ENCODE measurements around the gene RAD51B.

The RAD51B gene

DNA sequence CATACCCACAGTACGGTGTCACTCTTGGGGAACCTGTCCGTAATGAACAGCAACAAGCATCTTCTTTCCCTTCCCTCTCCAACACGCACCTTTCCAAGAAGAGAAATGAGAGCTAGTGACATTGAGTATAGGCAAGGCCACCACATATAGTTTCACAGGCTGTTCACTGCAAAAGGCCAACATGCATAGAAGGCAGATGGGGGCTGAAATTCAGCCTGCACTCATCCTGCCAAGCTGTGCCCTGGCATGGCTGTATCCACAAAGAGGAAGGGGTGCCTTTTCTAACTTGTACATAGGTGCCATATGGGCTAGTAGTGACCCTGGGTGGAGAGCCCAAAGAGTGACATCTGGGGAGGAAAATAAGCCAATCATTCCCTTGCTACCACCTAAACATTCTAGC, 803.7 kb downstream of the RAD51B start:
- DNase-seq: no peak

DNA sequence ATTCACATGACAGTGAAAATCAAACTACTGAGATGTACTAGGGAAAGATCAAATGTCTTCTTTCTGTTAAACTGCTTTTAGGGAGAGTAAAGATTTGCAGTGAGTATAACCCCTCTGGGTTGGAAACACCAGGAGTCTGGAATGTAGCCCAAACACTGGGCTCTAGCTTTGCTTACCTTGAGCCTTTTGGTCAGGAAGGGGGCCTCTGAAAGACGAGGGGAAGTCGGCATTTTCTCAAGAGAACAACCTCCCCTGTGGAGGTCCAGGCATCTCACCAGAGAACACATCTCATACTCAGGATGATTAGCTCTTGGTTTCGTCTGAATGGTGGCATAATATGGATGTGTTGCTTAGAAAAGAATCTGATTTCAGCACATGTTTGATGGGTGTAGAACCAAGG, 804.2 kb downstream of the RAD51B start:
- no peak for DNase-seq

DNA sequence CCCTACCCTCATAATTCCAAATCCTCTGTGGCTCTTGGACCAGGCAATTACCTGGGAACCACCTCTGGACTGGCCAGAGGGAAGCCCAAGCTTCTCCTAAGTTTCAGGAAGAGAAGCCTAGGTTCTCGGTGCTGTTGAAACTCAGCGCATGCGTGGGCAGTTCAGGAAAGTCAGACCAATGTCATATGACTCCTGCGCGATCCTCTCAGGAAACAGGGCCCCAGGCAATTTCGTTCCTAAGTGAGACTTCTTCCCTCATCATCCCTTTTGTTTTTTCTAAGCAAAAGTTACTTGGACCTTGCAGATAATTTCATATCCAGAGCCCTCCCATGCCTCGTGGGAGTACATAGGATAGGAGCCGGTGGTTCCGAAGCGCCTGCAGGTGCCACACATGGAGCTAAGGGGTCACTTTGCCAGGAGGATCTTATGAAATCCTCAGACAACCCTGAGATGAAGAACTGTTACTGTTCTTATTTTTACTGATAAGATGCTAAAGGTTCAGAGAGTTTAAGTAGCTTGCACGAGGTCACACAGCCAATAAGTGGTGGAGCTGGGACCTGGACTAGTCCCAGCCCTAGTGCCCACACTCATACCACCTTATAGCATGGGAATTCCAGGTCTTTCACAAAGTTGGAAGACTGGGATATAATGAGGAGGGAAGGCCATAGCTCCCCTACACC, 805.1 kb downstream of the RAD51B start:
- DNase-seq: no peak

DNA sequence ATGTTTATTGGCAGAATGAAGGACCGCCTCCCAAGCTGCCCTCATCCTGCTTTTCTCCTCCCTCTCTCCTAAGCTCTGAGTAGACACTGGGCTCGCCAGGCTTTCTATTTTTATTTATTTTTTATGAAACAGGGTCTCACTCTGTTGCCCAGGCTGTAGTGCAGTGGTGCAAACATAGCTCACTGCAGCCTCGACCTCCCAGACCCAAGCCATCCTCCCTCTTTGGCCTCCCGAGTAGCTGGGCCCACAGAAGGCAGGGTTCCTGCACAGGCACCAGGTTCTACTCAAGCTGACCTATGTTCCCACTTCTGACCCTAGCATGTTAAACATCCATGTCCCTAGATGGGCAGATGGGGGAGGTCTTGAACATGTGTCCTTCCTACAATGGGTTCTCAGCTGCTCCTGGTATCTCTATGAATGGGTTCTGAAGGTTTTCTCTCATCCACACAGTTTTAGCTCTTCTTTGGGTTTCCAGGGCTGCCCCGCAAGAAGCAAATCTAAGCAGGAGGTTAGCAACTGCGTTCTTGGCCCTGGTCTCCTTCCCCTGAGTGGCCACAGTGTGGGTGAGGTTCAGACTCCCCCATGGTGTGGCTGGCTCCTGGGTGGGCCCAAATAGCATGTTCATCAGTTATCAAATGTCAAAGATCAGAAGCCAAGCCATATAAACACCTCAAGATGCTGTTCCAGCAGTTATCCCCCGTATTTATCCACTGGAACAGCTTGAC, 805.9 kb downstream of the RAD51B start:
- DNase-seq: no peak

DNA sequence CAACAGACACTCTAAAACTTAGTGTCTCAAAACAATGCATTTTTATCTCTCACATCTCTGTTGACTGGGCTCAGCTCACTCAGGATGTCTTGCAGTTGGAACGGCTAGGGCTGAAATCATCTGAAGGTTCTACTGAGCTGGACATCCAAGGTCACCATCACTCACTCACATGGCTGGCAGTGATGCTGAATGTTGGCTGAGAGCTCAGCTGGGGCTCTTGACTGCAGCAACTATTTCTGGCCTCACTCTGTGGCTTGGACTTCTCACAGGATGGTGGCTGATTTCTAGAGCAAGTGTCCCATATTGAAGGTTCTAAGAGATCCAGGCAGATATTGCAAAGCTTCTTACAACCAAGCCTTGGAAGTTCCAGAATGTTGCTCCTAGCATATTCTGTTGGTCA, 806.8 kb downstream of the RAD51B start:
- no peak for DNase-seq

DNA sequence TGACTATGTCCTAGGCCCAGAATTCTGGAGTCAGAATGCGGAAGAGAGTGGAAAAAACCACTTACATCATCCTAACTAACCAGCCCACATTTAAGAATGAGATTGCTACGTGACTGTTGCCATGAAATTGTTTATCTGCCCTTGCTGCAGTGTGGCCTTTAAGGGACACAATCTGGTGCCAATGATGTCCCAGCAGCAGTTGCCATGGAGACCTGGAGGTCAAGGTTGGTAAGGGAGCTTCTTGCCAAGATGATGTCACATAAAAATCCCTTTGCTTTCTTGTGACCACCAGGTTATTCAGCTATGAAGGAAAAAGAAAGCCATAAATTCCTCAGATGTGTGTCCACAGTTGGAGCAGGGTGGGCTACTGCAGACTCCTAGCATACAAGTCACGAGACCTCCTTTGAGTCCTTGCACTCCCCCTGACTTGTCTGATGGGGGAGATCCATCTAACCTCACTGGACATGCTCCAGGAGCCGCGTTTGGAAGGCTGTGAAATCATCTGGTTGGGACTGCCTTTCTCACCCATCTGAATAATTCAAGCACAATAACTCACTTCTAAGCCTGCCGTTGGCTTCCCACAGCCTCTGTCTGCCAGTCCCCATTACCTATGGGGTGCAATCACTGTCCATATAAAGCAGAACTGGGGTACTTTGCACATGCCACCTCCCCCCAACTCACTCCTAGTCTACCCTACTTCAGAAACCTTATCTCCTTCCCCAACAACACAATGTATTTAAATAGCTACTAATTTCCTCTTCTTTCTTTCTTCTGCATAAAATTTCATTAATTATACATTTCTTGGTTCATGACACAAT, 807.7 kb downstream of the RAD51B start:
- DNase-seq: peak in 4 of 58 donors; percentile 21 to 30 (median 28)

DNA sequence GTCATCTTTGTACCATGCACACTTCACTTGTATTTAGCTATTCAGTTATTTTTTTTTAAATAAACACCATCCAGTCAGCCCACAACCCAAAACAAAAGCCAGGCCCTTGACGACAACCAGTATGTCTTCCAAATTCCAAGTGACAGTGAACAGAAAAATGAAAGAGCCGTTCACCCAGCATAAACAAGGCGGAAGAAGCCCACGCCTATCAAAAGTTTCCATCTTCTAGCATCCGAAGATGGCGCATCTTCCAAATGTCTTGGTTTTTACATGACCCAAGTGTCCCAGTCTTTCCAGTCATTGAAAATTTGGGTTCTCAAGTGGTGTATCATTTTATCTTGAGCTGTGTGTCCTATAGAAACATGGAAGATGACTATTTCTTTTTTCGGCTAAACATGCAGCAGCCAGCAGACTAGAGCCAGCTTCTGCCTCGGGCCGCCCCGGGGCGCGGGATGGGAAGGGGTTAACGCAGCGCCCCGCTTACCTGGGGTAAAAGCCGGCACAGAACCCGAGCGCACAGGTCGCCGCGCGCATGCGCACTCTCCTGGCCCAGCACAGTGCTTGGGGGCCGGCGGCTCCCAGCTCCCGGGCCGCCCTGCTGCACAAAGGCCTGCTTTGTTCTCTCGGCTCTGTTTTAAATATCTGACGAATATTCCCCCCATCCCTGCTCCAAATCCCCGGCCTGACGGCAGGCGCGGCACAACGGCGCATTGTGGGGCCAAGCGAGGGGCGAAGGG, 808.5 kb downstream of the RAD51B start:
- peak in 53 of 58 donors; percentile 38 to 88 (median 73) for DNase-seq

DNA sequence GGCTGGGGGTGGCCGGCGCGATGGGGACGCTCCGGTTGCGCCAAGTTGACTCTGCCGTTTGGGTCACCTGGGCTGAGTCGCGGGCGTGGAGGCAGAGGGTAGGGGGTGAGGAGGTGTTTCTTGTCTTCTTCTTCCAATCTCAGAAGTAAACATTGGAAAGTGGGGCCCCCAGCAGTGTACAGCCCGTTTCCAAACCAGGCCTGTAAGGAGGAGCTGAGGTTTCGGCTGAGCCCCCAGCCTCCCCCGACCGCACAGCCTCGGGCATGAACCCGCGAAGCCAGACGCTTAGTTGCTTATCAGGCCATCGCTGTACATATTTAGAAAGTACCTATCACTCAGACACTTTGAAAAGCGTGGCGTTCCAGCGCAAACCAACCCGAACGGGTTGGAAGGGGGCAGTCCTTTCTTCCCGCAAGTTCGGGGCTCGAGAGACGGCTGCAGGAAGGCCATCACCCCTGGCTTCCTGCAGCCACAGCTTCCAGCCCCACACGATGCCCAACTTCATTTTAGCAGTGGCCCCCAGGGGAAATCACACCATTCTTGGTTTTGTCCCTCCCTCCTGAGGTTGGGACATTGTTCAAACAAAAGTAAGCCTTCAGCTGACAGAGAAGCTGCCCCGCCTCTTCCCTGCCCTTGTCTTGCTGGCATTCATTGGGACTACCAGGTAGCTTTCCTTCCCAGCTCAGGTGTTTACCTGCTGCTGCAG, 809.2 kb downstream of the RAD51B start:
- peak in 1 of 58 donors; percentile 84 for DNase-seq

DNA sequence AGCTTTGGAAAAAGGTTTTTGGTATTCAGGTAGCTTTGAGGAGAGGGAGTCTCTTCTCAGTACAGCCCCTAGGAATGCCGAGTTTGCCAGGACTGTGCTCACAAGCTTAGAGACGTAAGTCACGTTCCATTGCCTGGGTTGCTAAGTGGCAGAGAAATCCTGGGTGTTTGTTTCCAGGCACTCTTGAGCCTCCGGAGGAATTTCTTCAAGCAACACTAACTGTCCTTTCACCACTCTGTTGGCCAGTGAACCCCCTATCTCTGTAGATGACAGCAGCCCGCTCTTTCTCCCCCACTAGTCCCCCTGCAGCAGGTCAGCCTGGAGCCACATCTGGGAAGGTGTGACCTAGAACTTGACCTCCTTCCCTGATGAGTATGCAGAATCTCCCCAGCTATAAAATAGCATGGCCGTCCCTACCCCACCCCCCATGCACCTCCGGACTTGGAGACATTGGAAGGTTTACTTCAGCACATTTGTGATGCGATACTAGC, 810.5 kb downstream of the RAD51B start:
- no peak for DNase-seq

DNA sequence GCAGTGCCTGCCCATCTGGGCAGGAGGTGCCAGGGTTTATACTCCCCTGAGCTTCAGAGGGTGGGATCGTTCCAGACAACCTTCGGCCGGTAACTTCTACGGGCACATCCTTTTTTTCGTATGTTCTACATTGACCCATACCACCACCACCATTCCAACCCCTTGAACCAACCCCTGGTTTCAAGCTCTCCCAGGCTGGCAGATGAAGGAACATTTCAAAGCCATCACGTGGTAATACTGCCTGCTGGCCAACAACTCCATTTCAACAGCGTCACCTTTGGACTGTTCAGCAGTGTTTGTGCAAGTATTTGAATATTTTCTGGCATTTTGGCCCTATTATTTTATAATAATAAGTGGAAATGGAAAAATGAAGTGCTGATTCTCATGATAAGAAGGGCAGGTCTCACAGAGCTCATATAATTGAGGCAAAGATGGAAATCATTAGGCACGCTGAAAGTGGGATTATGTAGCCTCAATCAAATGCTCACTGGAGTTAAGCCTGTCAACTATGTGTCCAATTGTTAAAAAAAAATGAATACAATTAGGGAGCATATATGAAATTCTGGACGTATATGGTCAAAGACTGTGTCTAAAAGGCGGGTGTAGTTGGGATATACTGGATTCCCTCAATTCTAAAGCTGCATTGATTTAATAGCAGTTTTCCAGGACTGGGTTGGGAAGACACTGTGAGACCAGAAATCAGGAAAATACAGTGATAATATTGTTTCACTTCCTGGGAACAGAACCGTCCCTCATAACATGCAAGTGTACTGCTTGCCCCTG, 811.2 kb downstream of the RAD51B start:
- DNase-seq: no peak

DNA sequence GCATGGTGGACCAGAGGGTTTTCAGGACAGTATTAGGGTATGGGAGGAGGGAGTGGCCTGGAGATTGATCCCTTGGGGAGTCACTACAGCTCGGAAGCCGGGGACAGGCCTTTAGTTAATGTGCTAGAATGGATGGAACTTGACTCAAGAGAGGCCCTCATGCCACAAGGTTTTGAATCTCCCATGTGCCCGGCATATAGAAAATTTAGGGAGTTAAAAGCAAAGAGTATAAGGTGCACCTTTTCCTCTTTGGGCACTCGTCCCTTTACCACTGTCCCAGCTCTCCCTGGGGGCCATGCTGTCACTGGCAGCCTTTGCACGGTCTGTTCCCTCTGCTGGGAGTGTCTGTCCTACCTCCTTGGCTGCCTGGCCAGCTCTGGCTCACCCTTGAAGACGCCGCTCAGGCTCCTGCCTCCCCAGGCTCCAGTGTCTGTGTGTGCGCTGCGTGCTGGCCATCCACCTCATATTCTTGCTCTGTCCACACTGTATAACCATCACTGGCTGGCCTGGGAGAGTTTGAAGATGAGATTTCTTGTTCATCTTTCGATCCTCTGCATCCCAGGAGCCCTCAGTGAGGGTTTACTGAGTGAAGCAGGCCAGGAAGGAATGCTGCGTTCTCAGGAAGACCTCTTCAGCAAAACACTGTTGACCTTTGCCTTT, 811.9 kb downstream of the RAD51B start:
- DNase-seq: no peak

DNA sequence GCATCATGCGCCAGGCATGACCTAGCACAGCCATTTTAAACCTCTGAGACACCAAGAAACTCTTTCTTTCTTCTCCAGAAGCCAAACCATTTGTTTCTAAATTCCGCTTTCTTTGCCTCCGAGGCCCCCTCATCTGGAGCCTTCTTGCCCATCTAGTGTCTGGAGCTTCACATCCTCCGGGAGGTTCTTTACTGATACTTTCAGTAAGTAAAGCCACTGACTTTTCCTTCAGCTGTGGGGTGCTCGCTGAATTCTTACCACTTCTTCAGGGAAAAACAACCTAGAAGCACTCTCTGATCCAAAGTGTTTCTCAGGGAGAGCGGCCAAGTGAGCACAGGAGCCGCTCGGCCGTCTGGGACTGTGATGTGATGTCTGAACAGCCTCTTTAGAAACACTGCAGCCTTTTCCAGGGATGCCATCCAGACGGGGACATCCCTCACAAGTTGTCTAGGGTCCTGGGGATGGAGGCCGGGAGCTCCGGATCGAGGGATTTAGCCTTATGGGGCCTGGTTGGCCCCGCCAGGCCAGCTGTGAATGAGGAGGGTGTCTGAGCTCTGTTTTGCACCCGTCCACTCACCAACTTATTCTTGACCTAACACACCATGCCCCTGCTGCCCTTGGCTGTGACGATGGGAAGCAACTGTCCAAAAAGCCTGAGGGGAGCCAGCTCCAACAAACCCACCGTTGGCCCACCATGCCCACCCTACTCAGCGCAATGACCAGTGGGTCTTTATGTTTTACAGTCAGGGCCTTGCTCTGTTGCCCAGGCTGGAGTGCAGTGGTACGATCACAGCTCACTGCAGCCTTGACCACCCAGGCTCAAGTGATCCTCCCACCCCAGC, 812.7 kb downstream of the RAD51B start:
- DNase-seq: peak in 2 of 58 donors; percentile 16 to 33

DNA sequence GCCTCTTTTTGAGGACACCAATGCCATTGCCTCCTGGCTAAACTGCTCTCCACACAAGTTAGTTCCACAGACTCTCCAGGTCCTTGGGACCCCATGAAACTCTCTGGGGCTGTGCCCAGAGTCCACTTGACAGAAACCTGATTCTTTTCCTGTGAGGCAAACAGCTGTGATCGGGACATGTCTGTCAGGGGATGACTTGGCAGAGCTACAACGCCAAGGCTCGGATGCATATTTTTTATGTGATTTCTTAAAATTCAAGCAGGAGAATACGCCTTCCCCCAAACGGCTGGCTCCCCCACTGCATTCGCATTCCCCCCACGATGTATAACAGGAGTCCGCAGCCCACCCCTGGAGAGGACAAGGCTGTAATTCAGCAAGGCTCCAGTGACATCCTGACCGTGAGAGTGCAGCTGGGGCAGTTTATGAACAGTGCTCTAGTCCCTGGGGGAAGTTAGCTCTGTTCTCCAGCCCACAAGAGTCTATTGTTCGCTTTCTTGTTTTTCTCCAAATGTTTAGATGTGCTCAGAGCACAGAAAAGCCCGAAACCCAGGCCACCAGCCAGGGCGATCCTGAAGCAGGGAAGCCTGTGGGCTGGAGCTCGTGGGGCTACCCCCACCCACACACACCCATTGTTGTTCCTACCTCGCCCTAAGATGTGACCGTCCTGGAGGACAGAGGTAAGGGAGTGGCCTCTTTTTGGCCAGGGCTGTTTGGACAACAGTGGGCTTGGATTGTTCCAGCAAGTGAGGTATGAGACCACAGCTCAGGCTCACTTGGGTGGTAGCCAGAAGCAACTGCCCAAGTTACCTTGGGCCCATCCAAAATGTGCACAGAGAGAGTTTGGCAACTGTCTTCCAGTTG, 813.8 kb downstream of the RAD51B start:
- DNase-seq: peak in 51 of 58 donors; percentile 30 to 90 (median 69)

DNA sequence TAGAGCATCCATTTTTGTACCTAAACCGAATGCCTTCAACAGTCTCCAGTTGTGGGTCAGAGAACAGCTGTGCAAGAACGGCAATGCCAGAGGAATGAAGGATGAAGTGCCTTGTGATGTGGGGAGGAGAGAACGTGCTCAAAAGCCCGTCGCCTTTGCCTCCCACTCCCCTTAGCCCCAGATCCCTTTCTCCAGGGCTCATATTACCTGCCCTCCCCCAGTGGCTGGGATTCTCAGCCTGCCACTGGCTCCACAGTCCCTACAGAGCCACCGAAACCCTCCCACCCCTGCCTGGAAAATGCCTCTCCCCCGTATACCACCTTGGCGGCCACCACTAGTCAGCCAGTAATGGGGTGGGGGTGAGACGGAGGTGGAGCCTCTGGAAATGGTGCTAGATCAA, 814.8 kb downstream of the RAD51B start:
- DNase-seq: no peak

DNA sequence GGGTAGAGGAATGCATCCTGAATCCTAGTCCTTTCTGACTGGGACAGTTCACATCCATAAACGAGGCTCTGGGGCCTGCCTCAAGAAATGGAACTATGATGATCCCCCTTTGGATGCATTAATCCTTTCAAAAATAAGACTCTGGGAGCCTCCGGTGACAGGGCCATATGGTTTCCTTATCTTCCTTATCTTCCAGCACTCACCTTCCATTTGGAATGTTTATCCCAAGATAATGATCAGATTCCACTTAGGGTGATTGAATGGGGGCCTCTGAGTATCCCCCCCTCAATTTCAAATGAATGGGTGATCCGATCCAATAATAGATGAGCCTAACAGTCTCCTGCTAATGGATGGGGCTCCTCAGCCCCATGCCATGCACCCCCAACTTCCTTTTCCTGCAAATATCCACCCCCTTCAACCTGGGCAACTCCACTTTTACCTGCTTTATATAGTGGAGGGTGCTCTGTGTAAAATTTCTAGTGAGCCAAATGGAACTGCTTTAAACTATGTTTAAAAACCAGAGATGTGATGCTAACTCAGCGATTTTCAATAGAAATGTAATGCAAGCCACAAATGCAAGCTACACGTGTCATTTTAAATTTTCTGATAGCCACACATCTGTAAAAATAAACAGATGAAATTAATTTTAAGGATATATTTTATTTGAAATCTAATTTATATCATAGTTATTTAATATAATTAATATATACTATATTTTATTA, 815.5 kb downstream of the RAD51B start:
- no peak for DNase-seq

DNA sequence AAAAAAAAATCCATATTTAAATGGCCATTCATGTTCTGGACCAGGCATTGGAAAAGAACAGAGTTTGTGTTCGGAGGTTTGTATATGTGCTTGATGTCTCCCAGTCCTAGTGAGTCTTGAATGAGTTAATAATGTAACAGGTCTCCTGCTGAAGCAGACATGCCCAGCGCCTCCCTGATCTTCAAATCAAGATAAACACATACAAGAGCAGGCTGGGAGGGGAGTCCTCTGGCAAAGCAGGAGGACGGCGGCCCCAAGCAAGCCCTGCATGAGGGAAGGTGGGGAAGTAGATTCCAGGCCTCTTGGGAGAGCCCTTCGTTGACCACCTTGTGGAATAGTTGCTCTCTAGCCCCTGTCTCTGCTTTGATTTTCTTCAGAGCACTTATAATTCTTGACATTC, 817.0 kb downstream of the RAD51B start:
- DNase-seq: no peak
